ENCODE results near the gene NR3C1. TPM values are rescaled to one million over a fixed set of nuclear protein-coding genes. Genes with fewer than 3 reads are reported as not detected.

The NR3C1 gene
- total RNA-seq, 4 donors from 2014 or later, result 29.7 to 79.2 (median 38.9) TPM

DNA sequence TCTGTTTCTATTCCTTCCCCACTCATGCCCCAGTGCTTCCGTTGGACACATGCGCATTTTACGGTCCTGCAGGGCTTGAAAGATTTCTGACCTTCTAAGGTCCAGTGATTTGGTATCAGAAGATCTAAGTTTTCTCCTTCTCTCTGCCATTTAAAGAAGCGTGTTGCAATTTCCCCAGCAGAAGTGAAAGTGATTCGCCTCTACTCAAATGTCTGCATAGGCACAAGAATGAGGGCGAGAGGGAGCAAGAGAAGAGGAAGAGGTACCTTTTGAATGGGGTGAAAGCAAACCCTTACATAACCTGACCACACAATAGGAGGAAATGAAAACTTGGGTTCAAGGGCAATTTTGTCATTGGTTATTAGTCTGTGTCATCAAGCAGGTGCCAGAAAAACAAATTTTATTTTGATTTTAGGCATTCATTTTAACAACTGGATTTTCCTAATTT lies 31.7 kb upstream of the NR3C1 start:
- H3K27me3 ChIP-seq, result no peaks in the 10 kb centered on the region
- TF ChIP-seq POLR2A (IDR thresholded peaks at IDR 0.05), result no peak
- TF ChIP-seq, protein P1, sequence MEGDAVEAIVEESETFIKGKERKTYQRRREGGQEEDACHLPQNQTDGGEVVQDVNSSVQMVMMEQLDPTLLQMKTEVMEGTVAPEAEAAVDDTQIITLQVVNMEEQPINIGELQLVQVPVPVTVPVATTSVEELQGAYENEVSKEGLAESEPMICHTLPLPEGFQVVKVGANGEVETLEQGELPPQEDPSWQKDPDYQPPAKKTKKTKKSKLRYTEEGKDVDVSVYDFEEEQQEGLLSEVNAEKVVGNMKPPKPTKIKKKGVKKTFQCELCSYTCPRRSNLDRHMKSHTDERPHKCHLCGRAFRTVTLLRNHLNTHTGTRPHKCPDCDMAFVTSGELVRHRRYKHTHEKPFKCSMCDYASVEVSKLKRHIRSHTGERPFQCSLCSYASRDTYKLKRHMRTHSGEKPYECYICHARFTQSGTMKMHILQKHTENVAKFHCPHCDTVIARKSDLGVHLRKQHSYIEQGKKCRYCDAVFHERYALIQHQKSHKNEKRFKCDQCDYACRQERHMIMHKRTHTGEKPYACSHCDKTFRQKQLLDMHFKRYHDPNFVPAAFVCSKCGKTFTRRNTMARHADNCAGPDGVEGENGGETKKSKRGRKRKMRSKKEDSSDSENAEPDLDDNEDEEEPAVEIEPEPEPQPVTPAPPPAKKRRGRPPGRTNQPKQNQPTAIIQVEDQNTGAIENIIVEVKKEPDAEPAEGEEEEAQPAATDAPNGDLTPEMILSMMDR (IDR thresholded peaks at IDR 0.05), result no peak
- H3K36me3 ChIP-seq, result no peaks in the 10 kb centered on the region
- peak overlapping the region; percentile 26 to 39 (median 32) for H3K4me3 ChIP-seq
- peak overlapping the region; percentile 6 to 77 (median 44) for H3K27ac ChIP-seq
- peaks cover 0 to 8% (median 2%) of the 10 kb centered on the region in 4 donors for H3K4me1 ChIP-seq
- no peaks in the 10 kb centered on the region for H3K9me3 ChIP-seq
- DNase-seq, result peak in 2 of 3 donors; percentile 62 to 66

DNA sequence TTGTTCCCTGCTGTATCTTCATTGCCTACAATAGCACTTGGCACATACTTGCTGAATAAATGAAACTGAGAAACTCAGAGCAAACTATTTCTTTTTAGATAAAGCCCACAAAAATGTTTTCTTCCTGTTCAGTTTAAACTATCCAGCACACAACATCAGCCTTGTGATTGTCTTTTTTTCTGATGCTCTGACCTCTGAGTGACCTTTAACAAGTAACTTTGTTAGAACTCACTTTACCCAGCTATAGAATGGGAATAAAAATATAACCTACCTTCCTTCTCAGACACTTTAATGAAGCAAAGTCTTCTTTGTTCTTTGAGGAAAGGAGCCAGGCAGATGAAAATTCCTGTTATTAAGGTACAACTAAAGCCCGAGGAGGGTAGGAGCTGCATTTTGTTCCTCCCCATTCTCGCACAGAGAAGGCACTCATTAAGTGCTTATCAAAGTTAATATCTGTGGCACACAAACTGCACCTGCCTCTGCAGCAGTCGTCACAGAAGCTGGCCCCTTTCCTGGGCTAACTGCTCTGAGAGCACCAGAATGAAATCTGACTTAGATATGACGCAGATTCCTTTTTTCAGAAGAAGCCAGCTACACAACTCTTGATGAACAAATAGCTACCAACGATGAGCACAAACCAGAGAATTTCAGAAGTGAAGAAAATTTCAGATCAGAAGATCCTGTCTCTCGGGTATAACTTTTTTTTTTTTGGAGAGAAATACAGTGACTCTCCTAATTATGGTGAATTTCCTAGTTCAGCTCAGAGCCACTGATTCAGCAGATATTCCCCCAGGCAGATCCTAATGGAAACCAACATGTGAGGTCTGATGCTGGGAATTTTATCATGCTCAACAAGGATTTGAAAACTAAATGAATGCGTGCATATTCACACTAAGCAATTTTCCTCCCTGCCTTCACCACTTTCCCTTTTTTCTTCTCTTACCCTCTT lies 31.0 kb upstream of the NR3C1 start:
- TF ChIP-seq, protein P1 (IDR thresholded peaks at IDR 0.05), result no peak
- TF ChIP-seq POLR2A (IDR thresholded peaks at IDR 0.05), result no peak
- H3K9me3 ChIP-seq, result no peaks in the 10 kb centered on the region
- no peaks in the 10 kb centered on the region for H3K27me3 ChIP-seq
- peak overlapping the region; percentile 6 to 77 (median 44) for H3K27ac ChIP-seq
- DNase-seq, result peak in 2 of 3 donors; percentile 64 to 74
- no peaks in the 10 kb centered on the region for H3K36me3 ChIP-seq
- peak overlapping the region; percentile 26 to 39 (median 32) for H3K4me3 ChIP-seq
- H3K4me1 ChIP-seq, result peaks cover 0 to 8% (median 2%) of the 10 kb centered on the region in 4 donors

DNA sequence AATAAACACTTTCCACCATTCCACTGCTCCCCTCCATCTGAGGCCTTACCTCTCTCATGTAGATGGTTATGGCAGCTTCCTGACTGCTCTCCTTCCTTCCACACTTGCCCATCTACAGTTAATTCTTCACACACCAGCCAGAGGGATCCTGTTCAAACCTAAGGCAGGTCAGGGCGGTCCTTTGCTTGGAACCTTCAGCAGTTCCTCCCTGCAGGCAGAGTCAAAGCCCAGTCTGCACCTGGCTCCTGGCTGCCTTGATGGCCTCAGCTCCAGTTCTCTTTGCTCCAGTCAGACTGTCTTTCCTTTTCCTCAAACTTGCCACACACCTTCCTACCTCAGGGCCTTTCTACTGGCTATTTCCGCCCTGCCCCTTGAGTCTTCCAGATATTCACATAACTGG lies 30.2 kb upstream of the NR3C1 start:
- DNase-seq, result no peak
- Histone ChIP-seq H3K27me3 (no peaks in the 10 kb centered on the region), H3K9me3 (no peaks in the 10 kb centered on the region), H3K27ac (peak overlapping the region in 2 of 4 donors; percentile 70 to 77), H3K4me3 (peak overlapping the region in 1 of 4 donors; percentile 1), H3K36me3 (no peaks in the 10 kb centered on the region), H3K4me1 (peaks cover 0 to 8% (median 2%) of the 10 kb centered on the region in 4 donors)
- TF ChIP-seq, protein P1 (IDR thresholded peaks at IDR 0.05), result no peak
- no peak for TF ChIP-seq POLR2A (IDR thresholded peaks at IDR 0.05)

DNA sequence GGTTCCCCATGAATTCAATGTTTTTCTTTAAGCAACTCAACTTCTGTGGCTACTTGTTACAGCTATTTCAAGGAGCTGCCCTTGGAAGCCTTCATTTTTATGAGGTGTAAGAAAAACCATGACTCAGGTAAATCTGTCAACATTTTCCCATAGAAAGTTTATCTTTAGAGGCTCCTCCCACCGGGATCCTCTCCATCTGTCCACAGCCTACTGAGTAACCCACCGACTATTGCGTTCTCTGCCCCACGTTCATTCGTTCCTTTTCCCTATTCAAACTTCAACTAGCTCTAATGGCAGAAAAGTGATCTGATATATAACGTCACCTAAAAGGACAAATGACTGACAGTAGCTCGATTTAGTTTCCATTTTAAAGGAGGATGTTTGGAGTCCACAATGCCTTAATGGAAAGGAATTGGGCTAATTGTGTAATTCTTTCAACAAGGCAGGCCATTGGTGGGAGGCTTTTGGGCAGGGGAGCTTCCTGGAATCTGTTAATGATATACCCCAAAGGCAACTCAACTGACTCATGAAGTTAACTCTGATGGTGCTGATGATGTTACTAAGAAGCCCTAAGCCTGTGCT lies 29.3 kb upstream of the NR3C1 start:
- no peak for DNase-seq
- H3K36me3 ChIP-seq, result no peaks in the 10 kb centered on the region
- no peak overlapping the region for H3K4me3 ChIP-seq
- no peaks in the 10 kb centered on the region for H3K9me3 ChIP-seq
- peaks cover 0 to 8% (median 2%) of the 10 kb centered on the region in 4 donors for H3K4me1 ChIP-seq
- TF ChIP-seq, protein P1 (IDR thresholded peaks at IDR 0.05), result no peak
- TF ChIP-seq POLR2A (IDR thresholded peaks at IDR 0.05), result no peak
- no peak overlapping the region for H3K27ac ChIP-seq
- H3K27me3 ChIP-seq, result no peaks in the 10 kb centered on the region

DNA sequence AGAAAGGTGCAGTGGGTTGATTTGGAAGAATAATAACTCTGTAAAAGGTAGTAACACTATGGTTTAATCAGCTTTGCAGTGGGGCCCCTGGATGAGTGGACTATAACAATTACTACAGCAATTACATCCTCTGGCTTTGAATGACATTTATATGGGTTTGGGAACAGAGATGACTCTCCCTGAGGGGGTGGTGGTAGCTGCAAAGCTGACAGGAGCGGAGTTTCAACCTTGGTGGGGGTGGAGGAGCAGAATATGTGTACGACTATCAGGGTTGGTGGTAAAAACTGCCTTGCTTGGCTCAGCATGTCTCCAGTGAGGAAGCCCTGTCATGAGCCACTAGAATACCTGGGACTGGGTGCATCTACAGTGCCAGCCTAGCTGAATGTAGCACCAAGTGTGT lies 28.3 kb upstream of the NR3C1 start:
- Histone ChIP-seq H3K27me3 (no peaks in the 10 kb centered on the region), H3K9me3 (no peaks in the 10 kb centered on the region), H3K4me3 (no peak overlapping the region), H3K36me3 (no peaks in the 10 kb centered on the region), H3K27ac (no peak overlapping the region), H3K4me1 (peaks cover 0 to 8% (median 2%) of the 10 kb centered on the region in 4 donors)
- no peak for DNase-seq
- no peak for TF ChIP-seq POLR2A (IDR thresholded peaks at IDR 0.05)
- TF ChIP-seq, protein P1 (IDR thresholded peaks at IDR 0.05), result no peak
